GM19463 (cell line): ENCODE results near the gene GRIK1.

Experiments used
- ATAC-seq: cut with Tn5 transposase; IDR thresholded peaks from one replicate; pipeline ENCODE4 v1.9.1; 2021; ENCODE audit warnings: mild to moderate bottlenecking, moderate library complexity; ENCODE audit not compliant: unreplicated experiment

GRIK1 gene

DNA sequence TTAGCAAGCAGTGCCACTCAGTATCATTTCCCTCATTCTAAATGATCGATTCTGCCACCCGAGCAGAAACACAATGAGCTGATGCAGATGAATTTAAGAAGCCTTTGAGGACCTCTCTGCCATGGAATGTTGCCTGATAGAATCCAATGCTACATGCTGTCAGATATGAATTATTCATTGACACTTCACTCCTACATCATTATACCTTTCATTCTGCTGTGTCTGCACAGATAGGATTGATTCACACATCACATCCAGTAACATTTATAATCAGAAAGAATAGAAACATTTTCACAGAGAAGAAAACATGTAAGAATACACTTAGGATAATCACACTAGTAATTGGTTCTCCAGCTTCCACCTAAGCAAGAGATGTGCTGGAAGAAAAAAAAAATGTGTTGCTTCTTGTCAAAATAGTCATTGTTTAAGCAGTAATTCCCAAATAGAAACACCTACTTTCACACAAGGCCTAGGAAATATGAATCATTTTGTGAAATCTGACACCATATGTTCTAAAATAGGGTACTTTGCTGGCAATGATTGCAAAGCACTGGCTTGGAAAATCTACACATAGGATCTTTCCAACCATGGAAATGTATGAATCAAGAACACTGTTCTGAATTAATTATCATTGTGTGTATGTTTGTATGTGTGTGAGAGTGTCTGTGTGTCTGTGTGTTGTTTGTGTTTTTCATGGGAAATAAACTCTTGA lies 110.1 kb downstream of the GRIK1 start:
- no peak for ATAC-seq

GRCh38 chr21:29827647-29828046 lies 112.1 kb downstream of the GRIK1 start:
- ATAC-seq = no peak

DNA sequence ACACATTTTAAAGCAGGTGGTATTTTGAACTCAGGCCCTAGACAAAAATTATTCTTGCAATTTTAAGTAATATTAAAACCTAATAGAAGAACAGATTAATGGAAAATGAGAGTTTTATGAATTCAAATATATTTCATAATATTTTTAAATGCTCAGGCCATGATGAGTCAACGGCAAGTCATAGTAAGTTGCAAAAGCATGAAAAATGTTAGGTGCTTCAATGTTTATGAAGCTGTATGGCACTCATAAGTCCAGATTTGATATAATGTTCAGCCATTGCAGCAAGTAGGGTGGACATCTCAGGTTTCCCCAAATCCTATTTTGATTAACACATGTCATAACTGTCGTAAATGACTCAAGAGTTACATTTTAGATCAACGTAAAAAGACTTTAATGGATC lies 112.6 kb downstream of the GRIK1 start:
- ATAC-seq = no peak

DNA sequence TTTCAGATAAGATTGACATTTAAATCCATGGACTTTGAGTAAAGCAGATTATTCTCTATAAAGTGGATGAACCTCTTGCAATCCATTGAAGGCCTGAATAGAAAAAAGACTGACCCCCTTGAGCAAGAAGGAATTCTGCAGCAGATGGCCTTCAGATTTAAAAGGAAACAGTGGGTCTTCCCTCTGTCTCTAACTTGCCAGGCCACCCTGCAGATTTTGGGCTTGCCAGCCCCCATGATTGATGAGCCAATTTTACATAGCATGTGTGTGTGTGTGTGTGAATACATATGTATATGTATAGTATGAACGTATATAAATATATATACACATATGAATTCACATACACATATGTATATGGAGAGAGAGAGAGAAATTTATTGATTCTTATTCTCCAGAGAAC lies 113.4 kb downstream of the GRIK1 start:
- no peak for ATAC-seq

GRCh38 chr21:29825936-29826335 lies 113.9 kb downstream of the GRIK1 start:
- no peak for ATAC-seq

GRCh38 chr21:29825345-29825744 lies 114.5 kb downstream of the GRIK1 start:
- ATAC-seq = no peak

DNA sequence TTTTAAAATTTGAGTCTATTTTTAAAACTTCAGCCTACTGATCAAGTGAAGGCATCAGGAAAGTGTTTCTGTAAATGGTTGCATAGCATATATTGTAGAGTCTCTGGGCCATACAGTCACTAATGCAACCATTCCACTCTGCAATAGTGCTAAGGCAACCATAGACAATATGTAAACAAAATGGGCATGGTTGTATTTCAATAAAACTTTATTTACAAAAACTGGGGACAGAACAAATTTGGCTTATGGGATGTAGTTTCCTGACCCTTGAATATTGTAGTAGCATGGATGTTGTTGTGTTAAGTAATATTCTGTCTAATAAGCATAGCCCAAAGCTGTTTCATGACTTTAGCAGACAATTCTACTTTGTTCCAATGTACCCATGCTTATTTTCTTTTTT lies 117.7 kb downstream of the GRIK1 start:
- no peak for ATAC-seq

GRCh38 chr21:29821230-29821629 lies 118.6 kb downstream of the GRIK1 start:
- no peak for ATAC-seq

GRCh38 chr21:29819675-29820326 lies 120.0 kb downstream of the GRIK1 start:
- ATAC-seq = no peak

DNA sequence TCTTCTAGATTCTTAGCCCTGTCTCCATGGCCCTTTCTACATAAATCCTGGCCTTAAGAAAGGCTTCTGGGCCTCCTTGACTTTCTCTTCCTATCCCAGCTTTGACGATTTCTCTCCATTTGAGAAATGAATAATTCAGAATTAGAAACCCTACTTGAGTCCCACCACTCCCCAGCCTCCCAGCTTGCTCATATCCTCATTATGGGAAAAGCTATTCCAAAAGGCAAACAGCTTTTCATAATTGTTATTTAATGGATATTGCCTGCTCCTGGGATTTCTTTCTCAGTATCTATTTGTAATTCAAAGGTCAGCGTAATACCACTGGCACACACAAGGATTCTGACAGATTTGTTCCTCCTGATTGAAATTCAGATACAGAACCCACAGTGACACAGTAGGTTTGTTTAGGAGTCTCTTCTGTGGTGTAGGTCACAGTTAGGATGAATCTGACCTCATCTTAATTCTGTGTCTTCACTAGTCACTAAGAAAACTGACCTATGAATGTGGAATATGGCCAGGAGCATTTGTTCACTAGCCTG lies 121.3 kb downstream of the GRIK1 start:
- ATAC-seq = no peak

GRCh38 chr21:29817450-29817849 lies 122.3 kb downstream of the GRIK1 start:
- no peak for ATAC-seq

DNA sequence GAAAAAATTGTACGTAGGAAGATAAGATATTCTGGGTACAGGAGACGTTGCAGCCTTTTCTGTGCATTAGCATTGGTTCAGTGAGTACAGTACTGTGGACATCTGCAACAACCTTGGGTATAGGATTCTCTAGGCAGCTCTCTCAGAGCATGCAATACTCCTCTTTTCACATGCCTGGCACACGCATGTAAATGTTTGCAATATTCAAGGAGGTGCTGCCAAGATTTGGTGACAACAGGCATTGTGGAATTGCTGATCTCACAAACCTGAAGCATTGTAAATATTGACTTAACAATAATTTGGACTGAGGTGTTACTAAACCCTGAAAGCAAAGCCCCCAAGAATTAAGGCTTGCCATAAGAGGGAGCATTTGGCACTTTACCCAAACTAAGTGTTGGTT lies 126.8 kb downstream of the GRIK1 start:
- no peak for ATAC-seq

DNA sequence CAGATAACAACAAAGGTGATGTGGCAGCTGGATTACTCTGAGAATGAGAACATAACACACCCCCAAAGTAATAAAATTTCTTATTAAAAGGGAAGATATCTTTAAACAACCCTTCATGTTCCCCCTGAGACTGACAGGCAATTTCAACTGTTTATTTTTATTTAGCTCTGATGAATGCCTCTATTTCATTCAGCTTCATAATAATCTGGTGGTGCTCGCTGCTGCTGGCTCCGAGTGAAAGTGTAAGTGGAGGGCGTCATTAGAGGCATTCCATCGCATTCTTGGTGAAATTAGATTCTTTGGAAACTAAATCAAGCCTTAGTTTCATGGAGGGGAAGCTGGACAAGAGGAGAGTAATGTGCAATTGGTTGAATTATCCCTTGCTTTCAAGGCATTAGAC lies 128.9 kb downstream of the GRIK1 start:
- no peak for ATAC-seq

DNA sequence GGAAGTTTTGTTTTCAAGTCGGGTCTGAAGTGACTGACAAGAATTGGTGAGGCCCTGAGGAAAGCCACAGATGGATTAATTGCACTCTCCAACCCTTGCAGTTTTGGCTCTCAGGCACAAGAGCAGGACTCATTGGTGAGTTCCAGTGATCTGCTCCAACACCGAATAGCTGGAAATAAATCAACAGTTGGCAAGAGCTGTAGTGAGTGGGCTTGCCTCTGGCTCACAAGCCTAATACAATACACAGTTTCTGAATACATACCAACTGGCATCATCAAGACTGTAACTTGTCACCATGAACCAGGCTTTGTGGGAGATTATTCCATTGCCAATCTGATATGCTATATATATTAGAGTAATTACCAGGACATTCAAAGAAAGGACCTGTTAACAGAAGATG lies 131.6 kb downstream of the GRIK1 start:
- no peak for ATAC-seq

- no peak for ATAC-seq
These were observed 134.7 kb downstream of the GRIK1 start for GRCh38 chr21:29805105-29805504.

- ATAC-seq = no peak
These were observed 136.6 kb downstream of the GRIK1 start for GRCh38 chr21:29803191-29803590.

DNA sequence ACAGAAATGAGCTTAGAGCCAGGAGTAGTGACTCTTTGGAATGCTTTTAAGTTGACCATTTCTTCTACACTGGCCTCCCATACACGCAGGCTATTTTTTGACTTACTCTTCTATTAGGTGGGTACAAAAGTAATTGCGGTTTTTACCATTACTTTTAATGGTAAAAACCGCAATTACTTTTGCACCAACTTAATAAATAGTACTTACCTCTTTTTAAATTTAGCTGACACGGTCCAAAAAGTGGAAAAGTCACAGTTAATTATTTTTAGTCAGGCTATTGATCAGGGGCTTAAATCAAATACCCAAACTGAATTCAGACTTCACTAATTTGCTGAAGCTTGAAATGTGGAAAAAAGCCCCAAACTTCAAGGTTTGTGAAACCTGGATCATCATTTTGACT lies 138.7 kb downstream of the GRIK1 start:
- ATAC-seq = no peak

DNA sequence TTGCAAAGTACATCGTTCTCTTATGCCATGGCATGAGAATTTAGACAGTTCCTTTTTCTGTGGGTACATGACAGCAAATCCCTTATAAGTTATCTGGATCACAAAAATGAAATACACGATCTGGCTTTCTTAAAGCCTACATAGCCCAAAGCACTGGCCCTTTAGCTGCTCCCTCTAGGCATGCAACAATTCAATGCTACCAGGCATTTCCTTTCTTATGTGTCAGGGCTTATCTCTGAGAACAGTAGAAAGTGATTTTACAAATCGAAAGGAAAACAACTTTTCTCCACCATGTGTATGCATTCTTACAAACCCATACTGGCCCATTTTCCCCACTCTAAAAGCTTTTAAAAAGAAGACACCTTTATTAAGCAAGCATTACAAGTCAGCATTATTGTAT lies 139.7 kb downstream of the GRIK1 start:
- ATAC-seq = no peak

- ATAC-seq = no peak
These were observed 141.0 kb downstream of the GRIK1 start for GRCh38 chr21:29798840-29799239.

DNA sequence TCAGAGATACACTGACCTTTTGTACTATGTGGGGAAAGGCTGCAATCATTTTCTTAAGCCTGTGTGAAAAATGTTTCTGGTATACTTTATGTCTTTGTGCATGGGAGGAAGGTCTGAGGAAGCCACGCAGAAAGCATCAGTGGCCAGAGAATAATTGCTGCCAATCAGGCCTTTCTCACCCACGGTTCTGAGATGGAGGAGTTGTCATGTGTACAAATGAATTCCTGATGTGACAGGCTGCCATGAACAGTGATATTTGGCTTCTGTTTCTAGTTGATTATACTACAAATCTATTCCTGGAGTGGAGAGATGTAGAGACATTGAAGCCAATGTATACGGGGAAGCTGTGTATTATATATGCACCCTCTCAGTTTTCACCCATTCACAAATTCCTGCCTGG lies 142.6 kb downstream of the GRIK1 start:
- ATAC-seq = no peak

DNA sequence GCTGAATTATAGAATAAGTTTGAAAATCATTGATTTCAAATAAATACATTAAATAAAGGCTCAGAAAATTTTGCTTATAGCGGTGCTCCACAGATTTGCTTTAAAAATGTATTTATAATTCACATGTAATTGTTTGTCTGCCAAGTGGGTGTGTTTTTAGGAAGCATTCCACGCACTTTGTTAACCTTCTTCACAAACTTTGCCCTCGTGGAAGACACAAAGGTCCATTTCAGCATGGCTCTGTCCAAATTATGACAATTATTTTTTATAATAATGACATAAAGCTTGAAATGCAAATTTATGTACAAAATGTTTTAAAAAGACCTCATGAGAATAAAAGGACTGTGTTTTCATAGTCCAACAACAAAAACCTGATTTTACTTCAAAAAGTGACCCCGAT lies 146.1 kb downstream of the GRIK1 start:
- no peak for ATAC-seq

GRCh38 chr21:29789393-29789792 lies 150.4 kb downstream of the GRIK1 start:
- no peak for ATAC-seq

- no peak for ATAC-seq
These were observed 151.0 kb downstream of the GRIK1 start for GRCh38 chr21:29788752-29789151.
